HFFc6 (cell line): ENCODE measurements around the gene CLVS2. TPM values are rescaled to one million over a fixed set of nuclear protein-coding genes. Genes with fewer than 3 reads are reported as not detected.

ENCODE experiments used
- DNase-seq: peaks from one replicate; pipeline ENCODE4 v3.0.0-alpha.2; 2018
- H3K27ac Mint-ChIP-seq: 2 replicates; pipeline ENCODE4 v1.8.0; 2020; ENCODE audit warnings: mild to moderate bottlenecking, mixed read lengths
- H3K27me3 Mint-ChIP-seq: 2 replicates; pipeline ENCODE4 v1.8.0; 2021; ENCODE audit warnings: mild to moderate bottlenecking, moderate library complexity, mixed read lengths; ENCODE audit not compliant: insufficient read depth
- H3K36me3 Mint-ChIP-seq: 2 replicates; pipeline ENCODE4 v1.8.0; 2021; ENCODE audit warnings: low read depth, mixed read lengths
- H3K4me1 Mint-ChIP-seq: 2 replicates; pipeline ENCODE4 v1.8.0; 2020; ENCODE audit warnings: low read depth, mixed read lengths
- H3K4me3 Mint-ChIP-seq: 2 replicates; pipeline ENCODE4 v1.8.0; 2020; ENCODE audit warnings: mild to moderate bottlenecking, moderate library complexity, mixed read lengths
- H3K9me3 Mint-ChIP-seq: 2 replicates; pipeline ENCODE4 v1.8.0; 2020; ENCODE audit warnings: mild to moderate bottlenecking, mixed read lengths
- CTCF ChIP-seq: fragments of 200-600 bp; sonication (generic); IDR thresholded peaks from 2 replicates; pipeline ENCODE4 v1.5.0; 2021; ENCODE audit warnings: antibody characterized with exemption, mild to moderate bottlenecking
- total RNA-seq, 6 experiments: library from RNA; stranded (reverse); fragmentation: NEBNext Ultra II Directional; extraction: Animal tissue kit (Norgen Biotek cat#: 25700); gene quantifications; 2 replicates in 1 of 6; 3 replicates in 5 of 6; pipeline ENCODE4 v1.2.3, GENCODE V29; 2021

CLVS2 gene
- total RNA-seq, 6 experiments from 2014 or later: not detected

GRCh38 chr6:122997541-122998150 lies 1.6 kb downstream of the CLVS2 start:
- Mint-ChIP-seq H3K36me3 (no peaks in the 10 kb centered on the region; the same call in 1 of the 2 replicates), H3K4me3 (no peak overlapping the region), H3K9me3 (peaks cover 25% of the 10 kb centered on the region), H3K4me1 (no peaks in the 10 kb centered on the region), H3K27me3 (0 out of 2 replicates have a peak, but pooled peaks cover 4% of the 10 kb centered on the region), H3K27ac (no peak overlapping the region)
- TF ChIP-seq CTCF: no peak
- no peak for DNase-seq

GRCh38 chr6:122998403-122998975 lies 2.5 kb downstream of the CLVS2 start:
- Mint-ChIP-seq H3K4me3 (no peak overlapping the region), H3K36me3 (no peaks in the 10 kb centered on the region; the same call in 1 of the 2 replicates), H3K9me3 (peaks cover 25% of the 10 kb centered on the region), H3K27ac (no peak overlapping the region), H3K27me3 (0 out of 2 replicates have a peak, but pooled peaks cover 4% of the 10 kb centered on the region), H3K4me1 (no peaks in the 10 kb centered on the region)
- TF ChIP-seq CTCF: no peak
- DNase-seq: no peak

- no peaks in the 10 kb centered on the region for H3K4me1 Mint-ChIP-seq
- no peaks in the 10 kb centered on the region; the same call in 1 of the 2 replicates for H3K36me3 Mint-ChIP-seq
- H3K4me3 Mint-ChIP-seq: no peak overlapping the region
- no peak for TF ChIP-seq CTCF
- peaks cover 23% of the 10 kb centered on the region for H3K9me3 Mint-ChIP-seq
- DNase-seq: no peak
- H3K27ac Mint-ChIP-seq: no peak overlapping the region
- 0 out of 2 replicates have a peak, but pooled peaks cover 2% of the 10 kb centered on the region for H3K27me3 Mint-ChIP-seq
Measured at GRCh38 chr6:123000244-123000770, 4.3 kb downstream of the CLVS2 start.

GRCh38 chr6:123001540-123001939 lies 5.5 kb downstream of the CLVS2 start:
- Mint-ChIP-seq H3K9me3 (peaks cover 31% of the 10 kb centered on the region), H3K4me1 (no peaks in the 10 kb centered on the region), H3K36me3 (no peaks in the 10 kb centered on the region; the same call in 1 of the 2 replicates), H3K4me3 (no peak overlapping the region), H3K27me3 (0 out of 2 replicates have a peak, but pooled peaks cover 2% of the 10 kb centered on the region), H3K27ac (no peak overlapping the region)
- no peak for TF ChIP-seq CTCF
- DNase-seq: no peak

GRCh38 chr6:123007885-123008284 lies 11.8 kb downstream of the CLVS2 start:
- TF ChIP-seq CTCF: no peak
- H3K36me3 Mint-ChIP-seq: no peaks in the 10 kb centered on the region; the same call in 1 of the 2 replicates
- H3K27ac Mint-ChIP-seq: no peak overlapping the region
- peaks cover 37% of the 10 kb centered on the region for H3K9me3 Mint-ChIP-seq
- H3K27me3 Mint-ChIP-seq: no peaks in the 10 kb centered on the region; the same call in 1 of the 2 replicates
- H3K4me1 Mint-ChIP-seq: no peaks in the 10 kb centered on the region
- no peak for DNase-seq
- no peak overlapping the region for H3K4me3 Mint-ChIP-seq
